Neural cell (in vitro differentiated cells): ENCODE data around the gene IQCH.

Experiments
- EP300 ChIP-seq: fragments of 450-650 bp; conservative IDR thresholded peaks from 2 replicates; pipeline ENCODE4 v1.6.1; 2014; ENCODE audit warnings: antibody characterized with exemption, mild to moderate bottlenecking, moderate library complexity; ENCODE audit not compliant: poor library complexity, severe bottlenecking
- EZH2 ChIP-seq: fragments of 200-600, 300-800 bp; shearing (Covaris generic), sonication (generic); IDR thresholded peaks from 2 replicates; pipeline ENCODE4 v1.6.1; 2014; ENCODE audit warnings: antibody characterized with exemption, low read length, borderline replicate concordance, mild to moderate bottlenecking; ENCODE audit not compliant: insufficient read depth, poor library complexity, severe bottlenecking
- POLR2AphosphoS5 ChIP-seq: IDR thresholded peaks from 2 replicates; pipeline ENCODE4 v1.6.1; 2012
- RAD21 ChIP-seq: fragments of 450-650 bp; conservative IDR thresholded peaks from 2 replicates; pipeline ENCODE4 v1.6.1; 2014; ENCODE audit warnings: antibody characterized with exemption, mild to moderate bottlenecking, moderate library complexity
- SMC3 ChIP-seq: fragments of 450-650 bp; conservative IDR thresholded peaks from 2 replicates; pipeline ENCODE4 v1.6.1; 2014; ENCODE audit warnings: antibody characterized with exemption, mild to moderate bottlenecking, moderate library complexity; ENCODE audit not compliant: poor library complexity
- TF ChIP-seq, protein P1 (sequence below): fragments of 450-650 bp; IDR thresholded peaks from 2 replicates; pipeline ENCODE4 v1.5.1; 2014; ENCODE audit warnings: antibody characterized with exemption, mild to moderate bottlenecking, moderate library complexity; ENCODE audit not compliant: poor library complexity, severe bottlenecking
- TF ChIP-seq, protein P2 (sequence below): IDR thresholded peaks from 2 replicates; pipeline ENCODE4 v1.6.1; 2012; ENCODE audit warnings: borderline replicate concordance

DNA sequence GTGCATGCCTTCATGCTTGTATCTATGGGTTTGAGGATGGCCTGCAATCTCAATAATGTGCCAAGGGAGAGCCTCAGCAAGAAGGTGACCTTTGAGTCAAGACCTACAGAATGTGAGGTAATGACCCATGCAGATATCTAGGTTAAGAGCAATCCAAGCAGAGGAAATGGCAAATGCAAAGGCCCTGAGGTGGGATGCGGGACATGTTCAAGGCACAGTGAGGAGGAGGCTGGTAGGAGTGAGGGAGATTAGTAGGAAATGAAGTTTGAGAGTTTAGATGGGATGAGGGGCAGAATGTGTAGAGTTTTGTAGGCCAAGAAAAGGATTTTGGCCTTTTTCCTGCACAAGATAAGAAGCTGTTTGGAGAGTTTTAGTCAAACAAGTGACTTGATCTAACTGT, 283.2 kb downstream of the IQCH start:
- no peak for TF ChIP-seq SMC3
- no peak for TF ChIP-seq EZH2
- TF ChIP-seq, protein P1, sequence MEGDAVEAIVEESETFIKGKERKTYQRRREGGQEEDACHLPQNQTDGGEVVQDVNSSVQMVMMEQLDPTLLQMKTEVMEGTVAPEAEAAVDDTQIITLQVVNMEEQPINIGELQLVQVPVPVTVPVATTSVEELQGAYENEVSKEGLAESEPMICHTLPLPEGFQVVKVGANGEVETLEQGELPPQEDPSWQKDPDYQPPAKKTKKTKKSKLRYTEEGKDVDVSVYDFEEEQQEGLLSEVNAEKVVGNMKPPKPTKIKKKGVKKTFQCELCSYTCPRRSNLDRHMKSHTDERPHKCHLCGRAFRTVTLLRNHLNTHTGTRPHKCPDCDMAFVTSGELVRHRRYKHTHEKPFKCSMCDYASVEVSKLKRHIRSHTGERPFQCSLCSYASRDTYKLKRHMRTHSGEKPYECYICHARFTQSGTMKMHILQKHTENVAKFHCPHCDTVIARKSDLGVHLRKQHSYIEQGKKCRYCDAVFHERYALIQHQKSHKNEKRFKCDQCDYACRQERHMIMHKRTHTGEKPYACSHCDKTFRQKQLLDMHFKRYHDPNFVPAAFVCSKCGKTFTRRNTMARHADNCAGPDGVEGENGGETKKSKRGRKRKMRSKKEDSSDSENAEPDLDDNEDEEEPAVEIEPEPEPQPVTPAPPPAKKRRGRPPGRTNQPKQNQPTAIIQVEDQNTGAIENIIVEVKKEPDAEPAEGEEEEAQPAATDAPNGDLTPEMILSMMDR = no peak
- TF ChIP-seq RAD21 = no peak
- no peak for TF ChIP-seq EP300
- no peak for TF ChIP-seq POLR2AphosphoS5
- TF ChIP-seq, protein P2, sequence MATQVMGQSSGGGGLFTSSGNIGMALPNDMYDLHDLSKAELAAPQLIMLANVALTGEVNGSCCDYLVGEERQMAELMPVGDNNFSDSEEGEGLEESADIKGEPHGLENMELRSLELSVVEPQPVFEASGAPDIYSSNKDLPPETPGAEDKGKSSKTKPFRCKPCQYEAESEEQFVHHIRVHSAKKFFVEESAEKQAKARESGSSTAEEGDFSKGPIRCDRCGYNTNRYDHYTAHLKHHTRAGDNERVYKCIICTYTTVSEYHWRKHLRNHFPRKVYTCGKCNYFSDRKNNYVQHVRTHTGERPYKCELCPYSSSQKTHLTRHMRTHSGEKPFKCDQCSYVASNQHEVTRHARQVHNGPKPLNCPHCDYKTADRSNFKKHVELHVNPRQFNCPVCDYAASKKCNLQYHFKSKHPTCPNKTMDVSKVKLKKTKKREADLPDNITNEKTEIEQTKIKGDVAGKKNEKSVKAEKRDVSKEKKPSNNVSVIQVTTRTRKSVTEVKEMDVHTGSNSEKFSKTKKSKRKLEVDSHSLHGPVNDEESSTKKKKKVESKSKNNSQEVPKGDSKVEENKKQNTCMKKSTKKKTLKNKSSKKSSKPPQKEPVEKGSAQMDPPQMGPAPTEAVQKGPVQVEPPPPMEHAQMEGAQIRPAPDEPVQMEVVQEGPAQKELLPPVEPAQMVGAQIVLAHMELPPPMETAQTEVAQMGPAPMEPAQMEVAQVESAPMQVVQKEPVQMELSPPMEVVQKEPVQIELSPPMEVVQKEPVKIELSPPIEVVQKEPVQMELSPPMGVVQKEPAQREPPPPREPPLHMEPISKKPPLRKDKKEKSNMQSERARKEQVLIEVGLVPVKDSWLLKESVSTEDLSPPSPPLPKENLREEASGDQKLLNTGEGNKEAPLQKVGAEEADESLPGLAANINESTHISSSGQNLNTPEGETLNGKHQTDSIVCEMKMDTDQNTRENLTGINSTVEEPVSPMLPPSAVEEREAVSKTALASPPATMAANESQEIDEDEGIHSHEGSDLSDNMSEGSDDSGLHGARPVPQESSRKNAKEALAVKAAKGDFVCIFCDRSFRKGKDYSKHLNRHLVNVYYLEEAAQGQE = no peak
